Activated T-helper 1 cell treated with Interleukin-2 at 50 U/mL for 16 hours (primary cell): ENCODE measurements around the gene ZNF385B.

ENCODE experiments used
- DNase-seq: peaks from one replicate; pipeline ENCODE4 v3.0.0-alpha.2; 2020; ENCODE audit warnings: low read depth

Gene ZNF385B

DNA sequence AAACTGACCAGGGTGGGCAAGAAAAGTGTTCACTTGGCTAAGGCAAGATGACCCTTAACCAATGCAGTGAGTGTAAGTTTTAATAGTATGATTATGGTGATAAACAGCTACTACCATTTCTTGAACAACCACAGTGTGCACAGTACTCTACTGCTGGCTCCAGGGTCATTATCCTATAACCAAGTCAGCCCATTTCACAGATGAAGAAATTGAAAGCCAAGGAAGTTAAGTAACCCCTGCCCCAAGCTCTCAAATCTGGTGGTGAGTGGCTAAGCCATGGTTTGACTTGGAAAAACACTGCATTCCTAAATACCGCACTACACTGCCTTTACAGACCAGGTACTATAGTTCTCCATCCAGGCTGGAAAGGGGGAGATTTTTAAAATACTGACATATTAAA lies 5.7 kb downstream of the ZNF385B start:
- no peak for DNase-seq

DNA sequence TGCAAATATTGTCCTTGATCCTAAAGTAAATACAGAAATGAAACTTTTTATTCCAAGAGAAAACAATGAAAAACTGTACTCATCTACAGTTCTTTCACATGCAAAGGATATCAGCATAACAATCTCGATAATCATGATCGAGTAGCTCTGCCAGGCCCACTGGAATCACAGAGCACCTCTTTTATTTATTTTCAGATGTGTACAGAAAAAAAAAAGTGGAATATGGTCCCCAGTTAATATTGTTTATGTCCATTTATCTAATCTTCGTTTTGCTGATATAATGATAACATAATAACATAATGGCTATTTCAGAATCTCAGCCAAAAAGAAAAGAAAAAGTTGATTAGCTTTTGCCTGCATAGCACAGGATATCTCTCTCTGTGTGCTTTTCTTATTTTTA lies 6.5 kb downstream of the ZNF385B start:
- no peak for DNase-seq

DNA sequence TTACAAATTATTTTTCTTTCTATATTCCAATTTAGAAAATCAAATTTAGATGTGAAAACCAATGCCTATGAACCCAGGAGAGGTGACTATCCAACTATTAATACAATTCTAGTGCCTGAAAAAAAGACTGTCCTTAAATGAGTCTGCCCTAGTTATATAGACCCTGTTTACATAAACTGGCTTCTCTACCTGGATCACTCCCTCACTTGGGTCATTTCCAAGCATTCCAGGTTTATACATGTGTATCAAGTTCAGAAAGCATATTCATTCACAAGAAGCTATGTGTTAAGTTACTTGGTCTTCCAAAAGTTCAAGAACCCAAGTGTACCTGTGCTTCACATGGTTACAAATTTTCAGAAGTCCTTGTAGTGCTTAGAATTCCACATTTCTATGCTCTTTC lies 8.3 kb downstream of the ZNF385B start:
- no peak for DNase-seq

DNA sequence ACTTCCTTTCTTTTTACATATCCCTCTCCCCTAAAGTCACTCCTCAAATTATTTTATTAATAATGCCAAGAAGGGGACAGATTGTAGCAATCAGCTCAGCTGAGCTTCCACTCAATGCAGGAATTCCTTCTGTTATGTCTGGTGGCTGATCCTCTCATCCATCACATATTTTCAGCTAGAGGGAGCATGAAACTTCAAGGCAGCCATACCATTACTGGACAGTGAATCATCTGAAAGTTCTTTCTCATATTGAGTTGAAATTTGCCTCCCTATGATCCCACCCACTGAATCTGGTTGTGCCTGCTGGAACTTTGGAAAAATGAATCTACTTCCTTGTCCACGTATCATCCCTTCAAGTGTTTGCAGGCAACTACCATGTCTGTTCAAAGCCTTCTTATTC lies 11.2 kb downstream of the ZNF385B start:
- DNase-seq = no peak

DNA sequence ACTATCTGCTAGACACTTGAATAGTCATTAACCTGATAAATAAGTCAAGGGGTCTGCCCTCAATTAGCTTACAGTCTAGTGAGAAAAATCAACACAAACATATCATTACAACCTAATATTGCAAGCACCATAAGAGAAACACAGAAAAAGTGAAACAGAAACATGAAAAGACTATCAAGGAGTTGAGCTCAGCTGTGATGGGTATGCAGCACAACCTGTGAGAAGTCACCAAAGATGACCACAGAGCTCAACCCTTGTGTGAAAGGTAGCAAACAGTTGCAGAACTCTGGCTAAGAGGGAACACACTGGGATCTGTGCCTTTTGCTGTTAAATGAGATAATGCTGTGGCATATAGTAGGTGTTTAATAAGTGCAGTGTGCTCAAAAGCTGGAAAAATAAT lies 11.7 kb downstream of the ZNF385B start:
- DNase-seq = no peak

DNA sequence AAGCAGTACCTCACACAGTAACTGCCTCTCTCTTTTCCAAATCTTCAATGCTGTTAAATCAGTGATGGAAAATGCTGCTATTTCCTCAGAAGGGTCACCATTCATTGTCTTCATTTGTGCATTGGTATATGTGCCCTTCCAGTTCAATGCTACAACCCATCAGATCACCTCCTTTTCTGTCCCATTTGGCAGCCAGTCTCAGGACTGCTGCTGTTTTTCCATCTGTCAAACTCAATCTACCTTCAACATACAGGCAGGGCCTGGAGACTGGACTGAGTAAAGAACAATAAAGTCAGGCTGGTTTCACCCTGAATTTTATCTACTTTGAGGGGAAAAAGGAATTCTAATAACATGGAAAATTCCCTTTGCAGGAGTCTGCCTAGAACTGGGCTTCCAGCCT lies 17.9 kb downstream of the ZNF385B start:
- DNase-seq = no peak

DNA sequence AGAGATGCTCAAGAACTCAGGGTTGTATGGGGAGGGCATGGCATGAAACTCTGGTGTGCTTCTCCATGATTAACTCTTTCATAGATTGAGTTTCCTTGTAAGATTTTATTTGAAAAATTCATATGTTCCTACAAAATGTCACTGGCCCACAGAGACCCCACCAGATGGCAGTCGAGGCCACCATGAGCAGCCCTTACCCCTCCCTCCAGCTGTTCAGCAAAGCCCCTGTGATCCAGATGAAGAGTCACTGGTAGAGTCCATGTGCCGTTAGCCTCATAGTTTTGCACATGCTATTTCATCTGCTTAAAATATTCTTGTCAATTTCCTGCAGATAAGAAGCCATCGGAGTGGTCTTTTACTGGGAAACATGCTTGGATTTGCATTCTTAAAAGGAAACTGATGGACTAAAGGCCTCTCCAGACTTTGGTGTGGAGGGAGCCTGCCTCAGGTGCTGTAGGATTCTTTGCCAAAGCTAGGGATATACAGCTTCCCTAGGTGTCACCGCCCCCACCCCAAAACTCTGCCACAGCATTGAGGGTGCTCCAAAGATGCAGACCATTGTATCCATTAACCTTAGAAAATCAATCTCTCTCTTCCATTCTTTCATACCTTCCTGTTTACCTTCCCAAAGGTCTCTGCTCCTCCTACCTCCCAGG lies 18.8 kb downstream of the ZNF385B start:
- no peak for DNase-seq

DNA sequence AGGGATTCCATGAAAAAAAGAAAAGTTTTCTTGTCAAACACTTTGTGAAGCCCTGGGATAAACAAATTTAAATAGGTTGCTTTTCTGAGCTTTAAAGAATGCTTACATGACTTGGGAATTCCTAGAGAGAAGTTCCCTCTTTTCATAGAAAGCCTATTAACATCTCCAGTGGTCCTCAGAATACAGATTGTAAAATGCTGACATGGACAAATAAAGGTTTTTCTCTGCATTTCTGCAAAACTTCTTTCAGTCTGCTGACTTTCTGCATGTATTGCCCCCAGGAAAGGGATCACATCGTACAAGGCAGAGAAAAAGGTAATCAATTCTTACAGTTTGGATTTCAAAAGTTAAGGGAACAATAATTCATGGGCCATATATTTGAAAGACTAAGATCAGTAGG lies 20.6 kb downstream of the ZNF385B start:
- DNase-seq = no peak

DNA sequence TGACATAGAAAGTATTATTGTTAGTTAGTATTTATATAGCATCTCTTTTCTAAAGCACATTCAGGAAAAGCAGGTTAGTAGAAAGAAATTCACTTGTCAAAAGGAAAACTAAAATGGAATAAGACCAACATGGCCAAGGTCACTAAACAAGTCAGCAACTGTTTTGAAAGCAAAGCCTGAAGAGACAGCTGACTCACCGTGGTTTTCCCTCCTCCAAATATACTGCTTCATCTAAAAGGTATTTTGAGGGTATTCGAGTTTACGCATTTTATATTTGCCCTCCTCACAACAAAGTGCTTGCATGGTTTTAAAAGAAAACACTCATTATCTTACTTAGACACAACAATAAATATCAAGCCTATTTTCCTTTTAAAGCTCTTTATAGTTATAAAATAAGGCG lies 24.0 kb downstream of the ZNF385B start:
- DNase-seq = no peak

DNA sequence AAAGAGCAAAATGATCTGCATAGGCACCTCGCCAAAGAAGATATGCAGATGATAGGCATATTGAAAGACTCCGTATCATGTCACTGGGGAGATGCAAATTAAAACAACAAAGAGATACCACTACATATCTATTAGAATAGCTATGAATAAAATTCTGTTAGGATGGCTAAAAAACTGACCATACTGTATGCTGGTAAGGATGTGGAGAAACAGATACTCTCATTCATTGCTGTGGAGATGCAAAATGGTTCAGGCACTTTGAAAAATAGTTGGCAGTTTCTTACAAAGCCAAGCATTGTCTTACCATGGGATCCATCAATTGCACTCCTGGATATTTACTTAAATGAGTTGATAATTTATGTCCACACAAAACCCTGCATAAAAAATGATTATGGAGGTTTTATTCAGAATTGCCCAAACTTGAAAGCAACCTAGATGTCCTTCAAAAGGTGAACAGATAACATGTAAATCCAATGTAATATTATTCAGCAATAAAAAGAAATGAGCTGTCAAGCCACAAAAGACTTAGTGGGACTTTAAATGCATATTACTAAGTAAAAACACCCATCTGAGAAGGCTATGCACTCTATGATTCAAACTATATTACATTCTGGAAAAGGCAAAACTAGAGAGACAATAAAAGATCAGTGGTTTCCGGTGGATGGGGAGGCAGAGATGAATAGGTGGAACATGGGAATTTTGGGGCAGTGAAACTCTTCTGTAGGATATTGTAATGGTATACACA lies 31.2 kb downstream of the ZNF385B start:
- no peak for DNase-seq

DNA sequence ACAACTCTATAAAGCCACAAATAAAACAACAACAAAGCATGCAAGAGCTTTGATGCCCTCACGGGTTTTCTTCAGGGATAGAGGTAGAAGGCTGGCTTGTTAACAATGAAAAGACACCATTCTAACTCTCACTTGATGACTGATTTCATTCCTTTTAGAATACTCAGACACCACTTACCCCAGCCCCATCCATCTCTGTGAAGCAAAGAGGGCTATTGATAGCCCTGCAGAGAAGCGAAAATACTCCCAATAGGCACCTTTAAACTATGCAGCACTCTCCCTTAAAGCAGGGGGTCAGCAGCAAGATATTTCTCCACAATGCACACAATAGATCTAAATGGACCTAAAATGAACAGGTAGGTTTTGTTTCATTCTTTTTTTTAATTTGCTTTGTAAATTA lies 35.1 kb downstream of the ZNF385B start:
- DNase-seq = no peak

DNA sequence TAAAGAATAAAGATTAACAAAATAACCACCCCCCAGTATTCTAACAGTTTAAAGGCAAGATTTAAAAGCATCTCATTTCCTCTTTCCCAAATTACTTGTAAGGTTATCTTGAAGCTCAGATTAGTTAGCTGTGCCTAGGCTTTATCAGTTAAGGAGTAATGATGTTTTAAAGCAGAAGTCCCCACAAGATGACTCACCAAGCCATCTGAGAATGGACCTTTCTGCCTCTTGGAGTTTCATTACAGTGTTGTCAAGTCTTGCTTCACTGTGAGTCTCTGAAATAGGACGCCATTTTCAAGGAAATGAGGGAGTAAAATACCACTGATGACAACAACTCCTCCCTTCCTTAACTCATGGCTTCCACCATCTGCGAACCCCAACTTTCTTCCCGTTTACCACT lies 35.9 kb downstream of the ZNF385B start:
- no peak for DNase-seq

DNA sequence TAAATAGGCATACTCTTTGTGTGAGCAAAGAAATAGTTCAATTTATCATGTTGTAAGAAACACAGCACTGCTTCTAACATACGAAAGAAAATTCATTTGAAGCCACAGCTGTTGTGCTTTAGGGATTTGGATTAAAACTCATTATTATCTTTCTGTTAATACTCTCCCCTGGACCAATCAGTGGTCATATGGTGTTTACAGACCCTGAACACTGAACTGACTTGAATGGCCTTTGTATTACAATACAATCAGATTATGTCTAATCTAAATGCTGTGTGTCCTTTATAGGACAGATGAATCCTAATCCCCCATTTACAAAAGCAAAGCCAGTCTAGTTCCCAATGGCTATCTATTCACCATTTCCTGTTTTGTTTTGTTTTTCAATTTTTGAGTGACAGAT lies 36.5 kb downstream of the ZNF385B start:
- no peak for DNase-seq

DNA sequence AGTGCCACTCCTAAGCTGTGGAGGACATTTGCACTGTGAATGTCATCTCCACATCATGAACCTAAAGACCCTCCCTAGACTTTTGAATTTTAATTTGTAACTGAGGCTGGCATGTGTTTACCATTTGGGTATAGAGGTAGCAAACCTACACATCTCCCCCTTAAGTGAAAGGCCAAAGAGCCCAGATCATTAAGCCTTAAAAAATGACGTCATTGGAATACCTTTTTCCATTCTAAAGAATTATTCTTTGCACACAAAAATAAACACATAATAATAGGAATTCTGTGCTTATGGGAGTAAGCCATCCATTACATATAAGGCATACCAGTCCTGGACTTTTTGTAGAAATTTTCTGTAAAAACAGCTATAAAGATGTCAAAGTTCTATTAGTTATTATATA lies 38.9 kb downstream of the ZNF385B start:
- no peak for DNase-seq

DNA sequence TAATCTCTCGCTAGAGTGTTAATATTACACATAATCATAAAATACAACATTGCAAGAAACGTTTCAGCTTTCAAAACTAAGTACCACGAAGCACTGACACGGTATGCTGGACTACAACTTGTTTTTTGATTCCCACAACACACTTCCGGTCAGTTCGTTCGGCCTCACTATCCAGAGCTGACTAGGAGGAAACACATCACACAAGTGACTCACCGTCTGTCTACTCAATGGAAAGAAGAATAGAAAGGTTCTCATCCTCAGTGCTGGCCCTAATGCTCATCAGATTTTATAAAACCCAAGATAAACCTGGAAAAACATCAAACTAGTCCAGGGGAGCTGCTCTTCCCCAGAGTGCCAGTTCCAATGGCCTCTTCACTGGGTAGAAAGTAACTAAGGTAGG lies 42.9 kb downstream of the ZNF385B start:
- no peak for DNase-seq

DNA sequence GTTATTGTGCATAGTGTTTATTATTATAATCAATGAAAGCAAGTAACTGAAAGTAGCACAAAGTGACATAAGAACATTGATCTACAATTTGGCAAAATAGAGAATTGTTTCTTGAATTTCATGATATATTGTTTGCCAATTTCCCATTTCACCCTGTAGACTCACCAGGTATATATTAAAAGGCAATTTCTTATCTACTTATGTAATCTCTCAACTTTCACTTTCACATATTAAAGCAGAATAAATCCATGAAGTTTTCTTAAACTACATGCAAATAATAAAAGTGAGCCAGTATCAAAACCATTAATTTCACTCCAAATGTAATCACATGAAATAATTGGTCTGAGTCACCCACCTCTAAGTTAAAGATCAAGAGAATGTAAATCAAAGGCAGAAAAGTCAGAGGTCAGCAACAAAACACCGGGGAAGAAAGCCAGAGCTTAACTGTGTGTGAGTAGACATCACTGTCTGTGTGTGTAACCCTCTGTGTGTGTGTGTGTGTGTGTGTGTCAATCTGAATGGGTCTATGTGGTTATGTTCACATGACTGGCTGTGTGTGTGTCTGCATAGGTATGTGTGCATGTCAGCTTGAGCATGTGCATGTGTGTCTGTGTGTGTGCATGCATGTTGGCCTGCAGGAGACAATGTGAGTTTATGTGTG lies 44.1 kb downstream of the ZNF385B start:
- DNase-seq = no peak

DNA sequence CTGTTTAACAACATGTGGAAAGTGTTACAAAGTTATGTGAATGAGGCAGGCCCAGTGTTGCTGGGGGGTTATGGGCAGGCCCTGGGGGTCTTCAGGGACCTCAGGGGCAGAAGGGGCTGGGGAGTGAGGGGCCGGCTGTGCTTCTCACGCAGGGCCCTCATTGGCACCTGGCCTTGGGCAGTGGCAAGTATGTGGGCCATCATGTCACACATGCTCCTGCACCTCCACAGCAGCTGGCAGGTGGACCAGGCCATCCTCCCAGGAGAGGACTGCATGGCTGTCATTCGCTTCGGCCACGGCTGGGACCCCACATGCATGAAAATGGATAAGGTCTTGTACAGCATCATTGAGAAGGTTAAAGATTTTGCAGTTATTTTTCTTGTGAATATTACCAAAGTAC lies 47.4 kb downstream of the ZNF385B start:
- no peak for DNase-seq

DNA sequence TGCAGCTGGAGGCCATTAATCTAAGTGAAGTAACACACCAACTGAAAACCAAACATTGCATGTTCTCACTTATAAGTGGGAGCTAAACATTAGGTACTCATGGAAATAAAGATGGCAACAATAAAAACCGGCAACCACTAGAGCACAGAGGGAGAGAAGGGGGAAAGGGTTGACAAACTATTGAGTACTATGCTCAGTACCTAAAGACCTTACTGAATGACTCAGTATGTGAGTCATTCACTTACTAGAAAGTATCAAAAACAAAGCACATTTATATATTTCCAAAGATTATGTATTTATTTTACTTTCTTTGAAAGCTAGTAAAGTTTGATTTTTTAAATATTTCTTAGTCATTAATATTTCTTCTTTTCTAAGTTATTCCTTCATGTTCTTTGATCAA lies 48.9 kb downstream of the ZNF385B start:
- no peak for DNase-seq

DNA sequence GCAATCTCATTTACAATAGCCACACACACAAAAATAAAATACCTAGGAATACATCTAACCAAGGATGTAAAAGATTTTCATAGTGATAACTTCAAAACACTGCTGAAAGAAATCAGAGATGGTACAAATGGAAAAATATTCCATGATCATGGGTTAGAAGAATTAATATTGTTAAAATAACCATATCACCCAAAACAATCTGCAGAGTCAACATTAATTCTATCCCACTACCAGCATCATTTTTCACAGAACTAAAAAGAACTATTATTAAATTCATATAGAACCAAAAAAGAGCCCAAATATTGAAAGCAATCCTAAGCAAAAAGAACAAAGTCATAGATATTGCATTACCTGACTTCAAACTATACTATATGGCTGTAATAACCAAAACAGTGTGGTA lies 50.4 kb downstream of the ZNF385B start:
- DNase-seq = no peak

DNA sequence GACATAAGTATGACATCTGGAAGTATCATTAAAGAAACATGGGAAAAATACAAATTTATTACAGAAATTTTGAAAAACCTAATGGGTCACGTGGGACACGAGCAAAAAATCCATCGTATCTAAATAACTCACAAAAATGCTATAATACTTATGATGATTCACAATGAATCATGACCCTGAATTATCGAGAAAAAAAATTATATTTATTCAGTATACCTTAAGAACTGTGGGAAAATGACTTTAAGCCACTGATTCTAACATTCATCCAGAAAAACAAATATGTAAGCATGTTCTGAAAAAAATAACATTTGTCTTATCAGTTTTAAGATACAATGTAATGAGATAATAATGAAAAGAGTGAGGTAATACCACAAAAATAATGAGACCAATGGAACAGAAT lies 51.8 kb downstream of the ZNF385B start:
- no peak for DNase-seq

DNA sequence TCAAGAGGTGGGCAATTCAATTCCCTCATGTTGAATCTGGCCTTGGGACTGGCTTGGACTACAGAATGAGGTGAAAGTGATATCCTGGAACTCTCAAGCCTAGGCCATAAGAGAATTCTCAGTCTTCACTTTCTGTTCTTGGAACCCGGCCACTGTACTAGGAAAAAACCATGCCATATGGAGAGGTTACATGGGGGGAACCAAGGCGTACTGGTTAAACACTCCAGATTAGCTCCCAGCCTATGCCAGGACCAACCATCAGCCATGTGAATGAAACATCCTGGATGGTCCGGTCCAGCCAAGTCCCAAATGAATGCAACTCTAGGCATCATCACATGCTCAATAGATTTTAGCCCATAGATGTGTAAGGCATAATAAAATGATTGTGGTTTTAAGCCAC lies 56.4 kb downstream of the ZNF385B start:
- no peak for DNase-seq

DNA sequence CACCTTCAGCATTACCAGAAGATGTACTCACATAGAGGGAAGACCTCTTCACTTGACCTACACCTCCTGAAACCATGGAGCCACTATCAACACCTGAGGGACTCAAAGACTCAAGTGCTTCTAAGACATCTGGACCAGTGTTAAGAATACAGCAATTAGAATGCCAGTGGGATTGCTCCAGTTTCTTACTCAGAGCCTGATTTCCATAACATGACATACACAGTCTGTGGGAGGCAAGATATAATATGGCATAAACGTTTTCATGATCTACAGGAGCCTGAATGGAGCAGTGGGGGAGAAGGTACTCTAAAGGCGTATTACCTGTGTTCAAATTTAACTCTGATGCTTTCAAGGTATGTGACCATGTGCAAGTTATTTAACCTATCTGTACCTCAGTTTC lies 57.2 kb downstream of the ZNF385B start:
- DNase-seq = no peak

DNA sequence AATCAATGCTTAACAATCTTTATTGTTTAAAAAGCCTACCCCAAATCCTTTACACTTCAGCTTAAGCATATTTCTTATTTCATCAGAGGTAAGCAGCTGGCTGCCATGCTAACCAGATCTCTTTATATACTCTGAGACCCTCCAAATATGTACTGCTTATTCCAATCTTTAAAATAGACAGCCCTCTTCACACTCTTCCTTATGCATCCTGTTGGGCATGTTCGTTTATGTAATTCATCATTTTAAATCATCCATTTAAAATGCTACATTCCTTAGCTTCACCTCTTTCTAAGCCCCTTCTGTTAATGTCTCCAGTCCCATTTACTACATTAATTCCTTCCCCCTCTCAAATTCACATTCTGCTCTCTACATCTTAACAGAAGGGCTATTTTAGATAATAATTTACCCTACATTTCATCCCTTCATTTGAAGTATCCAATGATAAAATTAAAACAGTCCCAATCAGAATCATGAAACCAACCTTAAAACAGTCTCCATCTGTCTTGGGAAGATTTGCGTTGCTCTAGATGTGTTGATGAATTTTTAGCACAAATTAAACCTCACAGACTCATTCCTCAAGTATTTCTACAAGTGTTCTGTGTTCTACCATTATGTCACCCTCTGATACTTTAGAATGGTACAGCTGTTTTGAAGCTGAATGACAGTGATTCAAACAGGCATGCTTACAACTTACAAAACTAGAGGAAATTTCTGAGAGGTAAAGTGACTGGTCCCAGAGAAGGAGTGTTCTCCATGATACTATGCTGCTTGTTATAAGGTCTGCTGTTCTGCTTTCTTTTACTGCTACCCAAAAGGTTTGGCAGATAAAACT lies 59.1 kb downstream of the ZNF385B start:
- no peak for DNase-seq
